PFSK-1 (cell line): ENCODE results near the gene SPIRE1.

Experiments used
- FOXP2 ChIP-seq: optimal IDR thresholded peaks from 2 replicates; pipeline ENCODE3; 2011; ENCODE audit warnings: borderline replicate concordance, control low read depth, inconsistent platforms; ENCODE audit not compliant: insufficient read depth; ENCODE audit errors: extremely low read length, extremely low read depth
- POLR2AphosphoS5 ChIP-seq: IDR thresholded peaks from 2 replicates; pipeline ENCODE4 v1.6.1; 2012; ENCODE audit warnings: low read depth, mild to moderate bottlenecking, control low read depth, low read length, moderate library complexity
- REST ChIP-seq, 2 experiments: IDR thresholded peaks; 2 replicates each; pipeline versions ENCODE4 v1.6.1 to v1.8.0; 2011 to 2012; ENCODE audit warnings: low read depth in 2 of 2, low read length in 2 of 2, control low read depth in 1 of 2, inconsistent platforms in 1 of 2, mild to moderate bottlenecking in 1 of 2, moderate library complexity in 1 of 2; ENCODE audit not compliant: insufficient read depth in 1 of 2
- SIN3A ChIP-seq: IDR thresholded peaks from 2 replicates; pipeline ENCODE4 v1.6.1; 2012; ENCODE audit warnings: mild to moderate bottlenecking, low read length, moderate library complexity, borderline replicate concordance; ENCODE audit not compliant: insufficient read depth
- TAF1 ChIP-seq: IDR thresholded peaks from 2 replicates; pipeline ENCODE4 v1.6.1; 2012; ENCODE audit warnings: low read length, control low read depth, borderline replicate concordance; ENCODE audit not compliant: insufficient read depth

Gene SPIRE1

DNA sequence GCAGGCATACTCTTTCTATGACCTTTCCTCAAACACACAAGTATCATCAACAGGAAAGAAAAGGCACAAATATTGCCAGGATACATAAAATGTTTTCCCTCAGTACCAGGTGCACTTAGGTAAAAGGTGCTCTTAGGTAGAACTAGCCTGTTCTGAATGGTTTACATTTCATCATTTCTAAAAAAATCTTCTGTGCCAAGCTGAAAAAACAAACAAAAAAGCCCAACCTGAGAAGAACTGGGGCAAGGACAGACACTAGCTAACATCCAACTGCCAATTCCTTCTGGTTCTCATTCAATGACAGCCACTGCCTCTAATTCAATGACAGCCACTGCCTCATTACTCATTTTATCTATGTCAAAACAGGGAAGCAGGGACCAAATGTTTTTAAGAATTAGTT, 68.5 kb downstream of the SPIRE1 start:
- TF ChIP-seq FOXP2: no peak
- TF ChIP-seq TAF1: no peak
- TF ChIP-seq POLR2AphosphoS5: no peak
- TF ChIP-seq SIN3A: no peak
- no peak for TF ChIP-seq REST (IDR thresholded peaks at IDR 0.05; ENCODE audit: insufficient read depth in 1 of 2, low read depth in 2 of 2, low read length in 2 of 2)

DNA sequence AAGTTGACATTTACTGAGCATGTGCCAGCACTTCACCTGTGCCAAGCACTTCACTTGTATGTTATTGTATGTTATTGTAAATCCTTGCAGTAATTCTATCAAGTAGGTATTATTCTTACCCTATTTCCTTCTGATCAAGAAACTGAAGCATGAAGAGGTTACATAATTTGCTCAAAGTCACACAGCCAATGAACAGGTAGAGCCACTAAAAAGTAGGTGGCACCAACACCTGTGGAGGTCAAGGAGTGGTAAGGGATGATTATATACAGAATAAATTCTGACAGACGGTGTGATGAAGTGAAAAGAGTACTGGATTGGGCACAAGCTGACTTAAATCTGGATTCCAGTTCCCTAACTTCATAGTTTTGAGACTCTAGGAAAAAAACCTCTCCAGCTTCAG, 71.0 kb downstream of the SPIRE1 start:
- no peak for TF ChIP-seq POLR2AphosphoS5
- no peak for TF ChIP-seq TAF1
- no peak for TF ChIP-seq REST (IDR thresholded peaks at IDR 0.05; ENCODE audit: insufficient read depth in 1 of 2, low read depth in 2 of 2, low read length in 2 of 2)
- no peak for TF ChIP-seq FOXP2
- no peak for TF ChIP-seq SIN3A

GRCh38 chr18:12585218-12585617, 72.7 kb downstream of the SPIRE1 start:
- TF ChIP-seq POLR2AphosphoS5: no peak
- no peak for TF ChIP-seq SIN3A
- no peak for TF ChIP-seq FOXP2
- no peak for TF ChIP-seq TAF1
- TF ChIP-seq REST (IDR thresholded peaks at IDR 0.05; ENCODE audit: insufficient read depth in 1 of 2, low read depth in 2 of 2, low read length in 2 of 2): no peak

GRCh38 chr18:12580630-12581342, 77.1 kb downstream of the SPIRE1 start:
- TF ChIP-seq REST (IDR thresholded peaks at IDR 0.05; ENCODE audit: insufficient read depth in 1 of 2, low read depth in 2 of 2, low read length in 2 of 2): no peak
- TF ChIP-seq SIN3A: no peak
- no peak for TF ChIP-seq FOXP2
- TF ChIP-seq POLR2AphosphoS5: no peak
- TF ChIP-seq TAF1: no peak
